Activated CD8-positive, alpha-beta T cell treated with anti-CD3 and anti-CD28 coated beads for 36 hours (primary cell): ENCODE data around the gene CNST. TPM values are rescaled to one million over a fixed set of nuclear protein-coding genes. Genes with fewer than 3 reads are reported as not detected.
A peak's percentile ranks its signal among the peaks of the same experiment; 100 is the strongest.
"Not testable (repeated sequence)": the region's sequence is repeated elsewhere in the genome, so short reads cannot be mapped to it uniquely, and the experiment has no call there.

ENCODE experiments used
- ATAC-seq: fragments of 200-7000 bp; cut with Tn5 transposase; one replicate; pipeline ENCODE4 v1.10.0; 2021; ENCODE audit warnings: mild to moderate bottlenecking, moderate library complexity
- CTCF ChIA-PET: fragments of 350-600 bp; sonication (Branson Sonifier 250); formaldehyde crosslinking; loops from one replicate; lab custom pipeline; 2021; ENCODE audit warnings: antibody characterized with exemption; lab: Charles Lee
- POLR2A ChIA-PET: fragments of 350-600 bp; sonication (Branson Sonifier 250); formaldehyde crosslinking; loops from one replicate; lab custom pipeline; 2021; ENCODE audit warnings: antibody characterized with exemption; lab: Charles Lee
- DNase-seq: peaks from one replicate; pipeline ENCODE4 v3.0.0-alpha.2; 2020
- H3K27ac Mint-ChIP-seq: one replicate; pipeline ENCODE4 v1.8.0; 2021; ENCODE audit warnings: mild to moderate bottlenecking, mixed read lengths
- H3K27me3 Mint-ChIP-seq: one replicate; pipeline ENCODE4 v1.8.0; 2021; ENCODE audit warnings: mixed read lengths
- H3K36me3 Mint-ChIP-seq: one replicate; pipeline ENCODE4 v1.8.0; 2021; ENCODE audit warnings: low read depth, mixed read lengths
- H3K4me1 Mint-ChIP-seq: one replicate; pipeline ENCODE4 v1.8.0; 2021; ENCODE audit warnings: low read depth, mixed read lengths
- H3K4me3 Mint-ChIP-seq: one replicate; pipeline ENCODE4 v1.8.0; 2021; ENCODE audit warnings: mild to moderate bottlenecking, moderate library complexity, mixed read lengths
- H3K9me3 Mint-ChIP-seq: one replicate; pipeline ENCODE4 v1.8.0; 2021; ENCODE audit warnings: mixed read lengths
- CTCF ChIP-seq: fragments of 200-600 bp; IDR thresholded peaks from one replicate; pipeline ENCODE4 v1.8.0; 2022; ENCODE audit warnings: antibody characterized with exemption, mild to moderate bottlenecking
- intact Hi-C: fragments of 100-400 bp; cut with micrococcal nuclease; formaldehyde crosslinking; loops from one replicate; pipeline ENCODE4 v1.10.0; 2022
- total RNA-seq, 2 experiments: library from RNA; stranded (reverse); gene quantifications; one replicate each; pipeline ENCODE4 v1.2.3, GENCODE V29; 2021

The CNST gene
- total RNA-seq, 2 experiments from 2014 or later: 23.5 to 25.1 TPM

- ChIA-PET POLR2A (interaction anchor here (0.9 kb wide), 1 partner anchor 95 kb away, joined by 3 read pairs; no protein-coding TSS in a partner anchor), CTCF (no interaction called here)
- Mint-ChIP-seq H3K4me1 (peaks cover 21% of the 10 kb centered on the region), H3K27me3 (no peaks in the 10 kb centered on the region), H3K4me3 (no peak overlapping the region), H3K27ac (peak overlapping the region; percentile 80), H3K36me3 (peaks cover 30% of the 10 kb centered on the region), H3K9me3 (no peaks in the 10 kb centered on the region)
- no peak for TF ChIP-seq CTCF
- ATAC-seq (no peak), DNase-seq (no peak)
- intact Hi-C loops: no loop called here
These were observed 62.8 kb downstream of the CNST start for GRCh38 chr1:246629030-246629429.

GRCh38 chr1:246629976-246630375 is 63.7 kb downstream of the CNST start:
- Mint-ChIP-seq H3K36me3 (peaks cover 34% of the 10 kb centered on the region), H3K27me3 (no peaks in the 10 kb centered on the region), H3K27ac (no peak overlapping the region), H3K4me3 (no peak overlapping the region), H3K4me1 (peaks cover 21% of the 10 kb centered on the region), H3K9me3 (no peaks in the 10 kb centered on the region)
- DNase-seq: no peak
- ATAC-seq: peak; percentile 45
- ChIA-PET POLR2A (interaction anchor here (0.7 to 0.9 kb wide), 2 partner anchors 96 to 149 kb away, joined by 3 read pairs; no protein-coding TSS in a partner anchor), CTCF (interaction anchor here (1.4 kb wide), 1 partner anchor 30 kb away, joined by 6 read pairs; no protein-coding TSS in a partner anchor)
- no peak for TF ChIP-seq CTCF
- intact Hi-C loops: no loop called here

GRCh38 chr1:246631426-246631825 is 65.2 kb downstream of the CNST start:
- Mint-ChIP-seq H3K9me3 (no peaks in the 10 kb centered on the region), H3K4me3 (no peak overlapping the region), H3K27me3 (no peaks in the 10 kb centered on the region), H3K36me3 (peaks cover 34% of the 10 kb centered on the region), H3K4me1 (peaks cover 21% of the 10 kb centered on the region), H3K27ac (no peak overlapping the region)
- no peak for TF ChIP-seq CTCF
- POLR2A ChIA-PET: no interaction called here
- intact Hi-C loops: no loop called here
- DNase-seq: no peak
- ATAC-seq: no peak
- CTCF ChIA-PET: no interaction called here

GRCh38 chr1:246632281-246633168 is 66.3 kb downstream of the CNST start:
- no peaks in the 10 kb centered on the region for H3K27me3 Mint-ChIP-seq
- peaks cover 25% of the 10 kb centered on the region for H3K36me3 Mint-ChIP-seq
- TF ChIP-seq CTCF: no peak
- POLR2A ChIA-PET: no interaction called here
- intact Hi-C loops: no loop called here
- DNase-seq: no peak
- no peak overlapping the region for H3K4me3 Mint-ChIP-seq
- CTCF ChIA-PET: no interaction called here
- H3K27ac Mint-ChIP-seq: no peak overlapping the region
- peaks cover 21% of the 10 kb centered on the region for H3K4me1 Mint-ChIP-seq
- ATAC-seq: no peak
- no peaks in the 10 kb centered on the region for H3K9me3 Mint-ChIP-seq

- H3K27ac Mint-ChIP-seq, POLR2A ChIA-PET, DNase-seq, H3K4me1 Mint-ChIP-seq, H3K27me3 Mint-ChIP-seq, intact Hi-C loops, H3K9me3 Mint-ChIP-seq, H3K4me3 Mint-ChIP-seq, ATAC-seq, CTCF ChIA-PET: not testable (repeated sequence)
- peaks cover 20% of the 10 kb centered on the region for H3K36me3 Mint-ChIP-seq
These were observed 68.4 kb downstream of the CNST start for GRCh38 chr1:246634659-246635058.
